IMR-90 (cell line): ENCODE data around the gene MAN2C1. TPM values are rescaled to one million over a fixed set of nuclear protein-coding genes. Genes with fewer than 3 reads are reported as not detected.

ENCODE experiments used
- ATAC-seq: fragments of 200-7000 bp; cut with Tn5 transposase; 2 replicates; pipeline ENCODE4 v1.9.1; 2020; ENCODE audit warnings: low read depth, mild to moderate bottlenecking, moderate library complexity
- BruUV-seq: library from RNA; stranded (reverse); fragments of 400-500 nt; replicated peaks from 2 replicates; lab custom pipeline; 2021; lab: Mats Ljungman, UMichigan
- CTCF ChIA-PET: fragments of 300-600 bp; formaldehyde crosslinking; extraction: SDS; loops from one replicate; lab custom pipeline; 2021; ENCODE audit warnings: antibody characterized with exemption; lab: Yijun Ruan, JAX
- POLR2A ChIA-PET: fragments of 300-600 bp; sonication (Branson Sonifier 250); formaldehyde crosslinking; loops from one replicate; lab custom pipeline; 2022; ENCODE audit warnings: antibody characterized with exemption; ENCODE audit not compliant: unreplicated experiment; lab: Charles Lee
- DNase-seq: peaks from one replicate; pipeline ENCODE4 v3.0.0; 2013
- H2AFZ ChIP-seq: replicated peaks from 2 replicates; pipeline ENCODE3; 2013; ENCODE audit warnings: low read length, mild to moderate bottlenecking; ENCODE audit not compliant: poor library complexity
- H2AK5ac ChIP-seq: 2 replicates; pipeline ENCODE4 v1.6.1; 2013; ENCODE audit warnings: low read depth, low read length, inconsistent platforms
- H2AK9ac ChIP-seq: replicated peaks from 2 replicates; pipeline ENCODE3; 2013; ENCODE audit warnings: mild to moderate bottlenecking, low read depth, low read length, moderate library complexity; ENCODE audit not compliant: poor library complexity
- H2BK120ac ChIP-seq: 2 replicates; pipeline ENCODE4 v1.6.1; 2013; ENCODE audit warnings: low read depth, low read length, inconsistent platforms
- H2BK15ac ChIP-seq: 3 replicates; pipeline ENCODE4 v1.6.1; 2013; ENCODE audit warnings: low read depth, low read length, inconsistent platforms
- H2BK20ac ChIP-seq: 2 replicates; pipeline ENCODE4 v1.6.1; 2013; ENCODE audit warnings: low read depth, mild to moderate bottlenecking, inconsistent platforms, low read length, moderate library complexity
- H2BK5ac ChIP-seq: 2 replicates; pipeline ENCODE4 v1.6.1; 2013; ENCODE audit warnings: mild to moderate bottlenecking, low read depth, low read length, inconsistent platforms; ENCODE audit not compliant: poor library complexity, severe bottlenecking
- H3K14ac ChIP-seq: replicated peaks from 2 replicates; pipeline ENCODE4 v1.6.1; 2013; ENCODE audit warnings: low read depth, low read length, inconsistent platforms
- H3K18ac ChIP-seq: 2 replicates; pipeline ENCODE4 v1.6.1; 2013; ENCODE audit warnings: low read depth, low read length, control low read depth
- H3K23ac ChIP-seq: 2 replicates; pipeline ENCODE4 v1.6.1; 2013; ENCODE audit warnings: low read depth, low read length, inconsistent platforms
- H3K27ac ChIP-seq: 2 replicates; pipeline ENCODE4 v1.5.1; 2013; ENCODE audit warnings: mild to moderate bottlenecking, control low read depth, low read length; ENCODE audit not compliant: insufficient read depth
- H3K27me3 ChIP-seq: 2 replicates; pipeline ENCODE4 v1.6.1; 2013; ENCODE audit warnings: low read length; ENCODE audit not compliant: control insufficient read depth, insufficient read depth
- H3K36me3 ChIP-seq: 2 replicates; pipeline ENCODE4 v1.6.1; 2013; ENCODE audit warnings: low read length, mixed read lengths; ENCODE audit not compliant: control insufficient read depth, insufficient read depth
- H3K4ac ChIP-seq: 2 replicates; pipeline ENCODE4 v1.6.1; 2013; ENCODE audit warnings: low read depth, low read length, inconsistent platforms
- H3K4me1 ChIP-seq: 2 replicates; pipeline ENCODE4 v1.6.1; 2013; ENCODE audit warnings: low read length, mixed read lengths; ENCODE audit not compliant: control insufficient read depth, insufficient read depth
- H3K4me2 ChIP-seq: 2 replicates; pipeline ENCODE4 v1.6.1; 2013; ENCODE audit warnings: low read depth, mild to moderate bottlenecking, control low read depth, low read length, moderate library complexity
- H3K4me3 ChIP-seq: 2 replicates; pipeline ENCODE4 v1.5.1; 2013; ENCODE audit warnings: low read depth, mild to moderate bottlenecking, control low read depth, low read length, moderate library complexity; ENCODE audit not compliant: insufficient read depth
- H3K56ac ChIP-seq: 2 replicates; pipeline ENCODE4 v1.6.1; 2013; ENCODE audit warnings: low read length, inconsistent platforms; ENCODE audit not compliant: insufficient read depth; ENCODE audit errors: extremely low read depth
- H3K79me1 ChIP-seq, 2 experiments: 2 replicates each; pipeline ENCODE4 v1.6.1; 2013; ENCODE audit warnings: low read length in 2 of 2, inconsistent platforms in 1 of 2, low read depth in 1 of 2
- H3K9ac ChIP-seq: 2 replicates; pipeline ENCODE4 v1.6.1; 2013; ENCODE audit warnings: low read depth, low read length, control low read depth
- H3K9me1 ChIP-seq: 2 replicates; pipeline ENCODE4 v1.6.1; 2013; ENCODE audit warnings: low read length, inconsistent platforms; ENCODE audit not compliant: insufficient read depth
- H3K9me3 ChIP-seq: 2 replicates; pipeline ENCODE4 v1.6.1; 2013; ENCODE audit warnings: low read length; ENCODE audit not compliant: control insufficient read depth, insufficient read depth
- H4K20me1 ChIP-seq: 2 replicates; pipeline ENCODE4 v1.6.1; 2013; ENCODE audit warnings: low read length, inconsistent platforms; ENCODE audit not compliant: insufficient read depth
- H4K5ac ChIP-seq: 2 replicates; pipeline ENCODE4 v1.6.1; 2013; ENCODE audit warnings: mild to moderate bottlenecking, low read depth, low read length, control low read depth
- H4K8ac ChIP-seq, 2 experiments: 2 replicates each; pipeline ENCODE4 v1.6.1; 2013; ENCODE audit warnings: low read depth in 2 of 2, low read length in 2 of 2, control low read depth in 1 of 2, inconsistent platforms in 1 of 2
- H4K91ac ChIP-seq: 2 replicates; pipeline ENCODE4 v1.6.1; 2013; ENCODE audit warnings: low read depth, low read length, inconsistent platforms; ENCODE audit not compliant: insufficient read depth
- BHLHE40 ChIP-seq: fragments of 150-350 bp; IDR thresholded peaks from 2 replicates; pipeline ENCODE4 v1.6.1; 2016; ENCODE audit warnings: mild to moderate bottlenecking, low read depth, low read length
- CEBPB ChIP-seq: IDR thresholded peaks from 2 replicates; pipeline ENCODE4 v1.6.1; 2012; ENCODE audit warnings: low read depth, low read length, improper control_type of control experiment
- FOS ChIP-seq: fragments of 150-350 bp; IDR thresholded peaks from 2 replicates; pipeline ENCODE4 v1.6.1; 2016; ENCODE audit warnings: low read depth, low read length
- MAFK ChIP-seq: IDR thresholded peaks from 2 replicates; pipeline ENCODE4 v1.6.1; 2012; ENCODE audit warnings: low read depth, low read length, improper control_type of control experiment
- NFE2L2 ChIP-seq: fragments of 150-350 bp; IDR thresholded peaks from 2 replicates; pipeline ENCODE4 v1.6.1; 2016; ENCODE audit warnings: low read depth, mild to moderate bottlenecking, low read length
- POLR2A ChIP-seq: IDR thresholded peaks from 2 replicates; pipeline ENCODE4 v1.6.1; 2012; ENCODE audit warnings: mild to moderate bottlenecking, low read depth, low read length
- RAD21 ChIP-seq: IDR thresholded peaks from 2 replicates; pipeline ENCODE4 v1.6.1; 2012; ENCODE audit warnings: low read length, improper control_type of control experiment
- RCOR1 ChIP-seq: IDR thresholded peaks from 2 replicates; pipeline ENCODE4 v1.6.1; 2012; ENCODE audit warnings: mild to moderate bottlenecking, low read length, improper control_type of control experiment; ENCODE audit not compliant: insufficient replicate concordance
- SMC3 ChIP-seq: fragments of 150-350 bp; IDR thresholded peaks from 2 replicates; pipeline ENCODE4 v1.6.1; 2016; ENCODE audit warnings: low read depth, mild to moderate bottlenecking, antibody characterized with exemption, low read length, moderate library complexity
- WGBS, 2 experiments: methylation state at CpG; one replicate each; pipeline versions ENCODE4 v1.1.5 to v1.1.7; 2013; ENCODE audit warnings: missing lambda C conversion rate in 2 of 2; ENCODE audit not compliant: insufficient read length in 1 of 2; ENCODE audit errors: extremely low coverage in 2 of 2; 5-methylcytosine and 5-hydroxymethylcytosine counted together
- dilution Hi-C: fragments of 300-500 bp; cut with HindIII; formaldehyde crosslinking; loops from one replicate; pipeline ENCODE4 v1.14.3; 2018; ENCODE audit warnings: low sequenced_read_pairs; ENCODE audit not compliant: unreplicated experiment
- in situ Hi-C: fragments of 300-500 bp; cut with MboI; formaldehyde crosslinking; loops from 3 replicates; pipeline ENCODE4 v1.14.3; 2019; ENCODE audit warnings: low sequenced_read_pairs, inconsistent platforms, mixed read lengths
- intact Hi-C: fragments of 100-400 bp; cut with micrococcal nuclease; formaldehyde crosslinking; loops from 2 replicates; pipeline ENCODE4 v1.10.0; 2022
- polyA plus RNA-seq, 3 experiments: library from polyadenylated mRNA; depleted of rRNA; stranded (reverse); fragments of >200 nt; gene quantifications; 2 replicates each; pipeline ENCODE4 v1.2.3, GENCODE V29; 2012; ENCODE audit warnings: low replicate concordance in 1 of 3
- total RNA-seq: library from RNA; depleted of rRNA; stranded (reverse); fragments of >200 nt; gene quantifications from 2 replicates; pipeline ENCODE4 v1.2.3, GENCODE V29; 2012
- TF ChIP-seq, protein P1 (sequence below): conservative IDR thresholded peaks from 2 replicates; pipeline ENCODE4 v1.5.1; 2012; ENCODE audit warnings: mild to moderate bottlenecking, low read depth, low read length, improper control_type of control experiment

The MAN2C1 gene
- total and polyA plus RNA-seq, 2 of the 4 experiments (the other 2 are of a cell fraction): 34.8 to 153 TPM

DNA sequence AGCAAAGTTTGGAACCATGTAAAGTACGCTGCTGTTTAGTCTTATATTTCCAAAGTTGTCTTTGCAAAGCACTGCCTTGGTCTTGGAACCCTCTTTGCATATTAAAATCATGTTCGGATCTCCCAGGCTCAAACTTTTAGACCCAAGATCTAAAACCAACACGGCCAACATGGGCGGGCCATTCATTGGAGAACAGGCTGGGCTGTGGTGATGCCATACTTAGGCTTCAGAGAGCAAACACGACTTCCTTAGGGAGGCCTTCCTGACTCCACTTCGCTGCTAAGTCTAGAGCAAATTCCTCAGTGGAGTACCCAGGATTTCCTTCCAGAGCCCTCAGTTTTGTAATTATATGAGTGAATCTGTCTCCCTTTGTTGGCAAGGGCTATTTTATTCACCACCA, 3.5 kb downstream of the MAN2C1 start:
- Histone ChIP-seq H3K4me2 (no peak overlapping the region), H4K20me1 (peaks cover 16% of the 10 kb centered on the region; the same call in 1 of the 2 replicates), H3K4me3 (no peak overlapping the region), H3K9me3 (no peaks in the 10 kb centered on the region), H3K4me1 (peaks cover 4% of the 10 kb centered on the region), H3K4ac (no peak overlapping the region), H2AK5ac (no peak overlapping the region), H3K79me1 (peaks cover 23 to 45% of the 10 kb centered on the region in 2 experiments), H3K9ac (no peak overlapping the region), H4K8ac (no peak overlapping the region), H3K18ac (no peak overlapping the region), H2BK15ac (no peak overlapping the region), H2BK20ac (no peak overlapping the region), H2BK120ac (no peak overlapping the region), H4K5ac (no peak overlapping the region), H3K36me3 (peaks cover 52% of the 10 kb centered on the region), H3K27me3 (no peaks in the 10 kb centered on the region), H2BK5ac (no peak overlapping the region), H2AK9ac (no peak overlapping the region), H3K23ac (no peak overlapping the region), H4K91ac (no peak overlapping the region), H3K14ac (no peak overlapping the region), H3K27ac (no peak overlapping the region), H2AFZ (no peak overlapping the region), H3K9me1 (peaks cover 4% of the 10 kb centered on the region; the same call in 1 of the 2 replicates), H3K56ac (no peak overlapping the region)
- DNase-seq: no peak
- intact Hi-C loops (loop anchor here (5.0 kb wide), 1 partner anchor 317 kb away; no protein-coding TSS in a partner anchor), dilution Hi-C loops (no loop called here), in situ Hi-C loops (no loop called here)
- no peak for ATAC-seq
- BruUV-seq: no TSS peak
- ChIA-PET POLR2A (no interaction called here), CTCF (no interaction called here)
- 100% methylated on average over 4 of the region's 6 CpGs; no CpG with 5 or more reads in 1 of the 2 experiments for WGBS, 2 experiments
- TF ChIP-seq, protein P1, sequence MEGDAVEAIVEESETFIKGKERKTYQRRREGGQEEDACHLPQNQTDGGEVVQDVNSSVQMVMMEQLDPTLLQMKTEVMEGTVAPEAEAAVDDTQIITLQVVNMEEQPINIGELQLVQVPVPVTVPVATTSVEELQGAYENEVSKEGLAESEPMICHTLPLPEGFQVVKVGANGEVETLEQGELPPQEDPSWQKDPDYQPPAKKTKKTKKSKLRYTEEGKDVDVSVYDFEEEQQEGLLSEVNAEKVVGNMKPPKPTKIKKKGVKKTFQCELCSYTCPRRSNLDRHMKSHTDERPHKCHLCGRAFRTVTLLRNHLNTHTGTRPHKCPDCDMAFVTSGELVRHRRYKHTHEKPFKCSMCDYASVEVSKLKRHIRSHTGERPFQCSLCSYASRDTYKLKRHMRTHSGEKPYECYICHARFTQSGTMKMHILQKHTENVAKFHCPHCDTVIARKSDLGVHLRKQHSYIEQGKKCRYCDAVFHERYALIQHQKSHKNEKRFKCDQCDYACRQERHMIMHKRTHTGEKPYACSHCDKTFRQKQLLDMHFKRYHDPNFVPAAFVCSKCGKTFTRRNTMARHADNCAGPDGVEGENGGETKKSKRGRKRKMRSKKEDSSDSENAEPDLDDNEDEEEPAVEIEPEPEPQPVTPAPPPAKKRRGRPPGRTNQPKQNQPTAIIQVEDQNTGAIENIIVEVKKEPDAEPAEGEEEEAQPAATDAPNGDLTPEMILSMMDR: no peak
- TF ChIP-seq POLR2A (no peak), BHLHE40 (no peak), RAD21 (no peak), CEBPB (no peak), SMC3 (no peak), NFE2L2 (no peak), MAFK (no peak), FOS (no peak), RCOR1 (no peak)
